Measurements from ENCODE around the gene AHCY.

The AHCY gene

DNA sequence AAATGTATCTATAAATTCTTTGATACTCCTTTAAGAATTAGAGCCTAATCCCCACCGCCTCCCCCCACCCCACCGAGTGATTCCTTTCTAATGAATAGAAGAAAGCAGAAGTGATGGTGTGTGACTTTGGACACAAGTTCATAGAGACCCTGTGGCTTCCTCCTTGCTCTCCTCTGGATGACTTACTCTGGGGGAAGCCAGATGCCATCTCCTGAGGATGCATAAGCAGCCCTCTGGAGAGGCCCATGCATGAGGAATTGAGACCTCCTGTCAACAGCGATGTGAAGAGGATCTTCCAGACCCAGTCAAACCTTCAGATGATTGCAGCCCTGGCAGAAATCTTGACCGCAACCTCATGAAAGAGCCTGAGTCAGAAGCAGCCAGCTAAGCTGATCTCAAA lies 21.1 kb downstream of the AHCY start:
- no peaks in the 10 kb centered on the region for H3K79me1 ChIP-seq (ENCODE audit: low read depth, low read length)
- H2BK5ac ChIP-seq (ENCODE audit: low read length) = no peak overlapping the region
- no peak overlapping the region for H3K9ac ChIP-seq (ENCODE audit: low read depth, low read length, poor library complexity)
- no peak overlapping the region for H2AFZ ChIP-seq (ENCODE audit: low read length)
- no peaks in the 10 kb centered on the region for H3K9me3 ChIP-seq (replicated peaks in 1 of 2; ENCODE audit: control insufficient read depth in 2 of 2, insufficient read depth in 1 of 2, low read depth in 1 of 2, low read length in 2 of 2)
- no peak overlapping the region for H2AK5ac ChIP-seq (ENCODE audit: low read depth, low read length)
- no peak overlapping the region for H3K14ac ChIP-seq (ENCODE audit: low read length)
- H3K36me3 ChIP-seq (replicated peaks in 1 of 2; ENCODE audit: control insufficient read depth in 2 of 2, insufficient read depth in 2 of 2, low read length in 2 of 2) = peaks cover 53 to 93% of the 10 kb centered on the region in 2 donors
- H3K4ac ChIP-seq (ENCODE audit: low read length) = no peak overlapping the region
- DNase-seq (ENCODE audit: low spot score) = no peak
- no peak overlapping the region for H2BK15ac ChIP-seq (ENCODE audit: low read length)
- no peak overlapping the region for H2BK12ac ChIP-seq (ENCODE audit: low read length)
- no peak overlapping the region for H3K27ac ChIP-seq (replicated peaks; ENCODE audit: low read length)
- H4K91ac ChIP-seq (ENCODE audit: low read depth, low read length, poor library complexity) = no peak overlapping the region
- WGBS, 2 donors (ENCODE audit: extremely low coverage in 2 of 2, insufficient read length in 2 of 2, insufficient replicate concordance in 1 of 2) = no CpG with 5 or more reads among the region's 4 CpGs
- no peak overlapping the region for H2BK120ac ChIP-seq (ENCODE audit: low read depth, low read length)
- H3K23ac ChIP-seq (ENCODE audit: low read depth, low read length, poor library complexity) = no peak overlapping the region
- H4K8ac ChIP-seq (ENCODE audit: low read depth, low read length) = no peak overlapping the region
- no peaks in the 10 kb centered on the region for H3K27me3 ChIP-seq (ENCODE audit: control insufficient read depth in 3 of 3, insufficient read depth in 3 of 3, low read depth in 1 of 3, low read length in 3 of 3)
- no peak overlapping the region for H3K18ac ChIP-seq (ENCODE audit: low read length)
- H3K4me3 ChIP-seq (ENCODE audit: low read length in 2 of 2) = no peak overlapping the region
- H3K4me2 ChIP-seq (ENCODE audit: insufficient read depth, low read length, poor library complexity, severe bottlenecking) = no peak overlapping the region
- H3K4me1 ChIP-seq (ENCODE audit: control insufficient read depth in 2 of 2, insufficient read depth in 1 of 2, low read depth in 1 of 2, low read length in 2 of 2) = no peaks in the 10 kb centered on the region

- DNase-seq (ENCODE audit: low spot score) = no peak
- Histone ChIP-seq H2AK5ac (ENCODE audit: low read depth, low read length) (no peak overlapping the region), H3K4me1 (ENCODE audit: control insufficient read depth in 2 of 2, insufficient read depth in 1 of 2, low read depth in 1 of 2, low read length in 2 of 2) (no peaks in the 10 kb centered on the region), H3K27ac (replicated peaks; ENCODE audit: low read length) (no peak overlapping the region), H3K18ac (ENCODE audit: low read length) (no peak overlapping the region), H2BK12ac (ENCODE audit: low read length) (no peak overlapping the region), H2BK120ac (ENCODE audit: low read depth, low read length) (no peak overlapping the region), H3K36me3 (replicated peaks in 1 of 2; ENCODE audit: control insufficient read depth in 2 of 2, insufficient read depth in 2 of 2, low read length in 2 of 2) (peaks cover 55 to 93% of the 10 kb centered on the region in 2 donors), H3K4ac (ENCODE audit: low read length) (no peak overlapping the region), H3K4me3 (ENCODE audit: low read length in 2 of 2) (no peak overlapping the region), H3K23ac (ENCODE audit: low read depth, low read length, poor library complexity) (no peak overlapping the region), H2BK15ac (ENCODE audit: low read length) (no peak overlapping the region), H3K4me2 (ENCODE audit: insufficient read depth, low read length, poor library complexity, severe bottlenecking) (no peak overlapping the region), H3K14ac (ENCODE audit: low read length) (no peak overlapping the region), H2BK5ac (ENCODE audit: low read length) (no peak overlapping the region), H3K9me3 (replicated peaks in 1 of 2; ENCODE audit: control insufficient read depth in 2 of 2, insufficient read depth in 1 of 2, low read depth in 1 of 2, low read length in 2 of 2) (no peaks in the 10 kb centered on the region), H3K79me1 (ENCODE audit: low read depth, low read length) (no peaks in the 10 kb centered on the region), H4K8ac (ENCODE audit: low read depth, low read length) (no peak overlapping the region), H3K9ac (ENCODE audit: low read depth, low read length, poor library complexity) (no peak overlapping the region), H3K27me3 (ENCODE audit: control insufficient read depth in 3 of 3, insufficient read depth in 3 of 3, low read depth in 1 of 3, low read length in 3 of 3) (no peaks in the 10 kb centered on the region), H4K91ac (ENCODE audit: low read depth, low read length, poor library complexity) (no peak overlapping the region), H2AFZ (ENCODE audit: low read length) (no peak overlapping the region)
- no CpG with 5 or more reads among the region's 3 CpGs for WGBS, 2 donors (ENCODE audit: extremely low coverage in 2 of 2, insufficient read length in 2 of 2, insufficient replicate concordance in 1 of 2)
These were observed 22.0 kb downstream of the AHCY start for GRCh38 chr20:34281177-34281576.

- H3K4me2 ChIP-seq (ENCODE audit: insufficient read depth, low read length, poor library complexity, severe bottlenecking) = no peak overlapping the region
- no peaks in the 10 kb centered on the region for H3K27me3 ChIP-seq (ENCODE audit: control insufficient read depth in 3 of 3, insufficient read depth in 3 of 3, low read depth in 1 of 3, low read length in 3 of 3)
- H3K14ac ChIP-seq (ENCODE audit: low read length) = no peak overlapping the region
- peaks cover 21 to 79% of the 10 kb centered on the region in 2 donors for H3K36me3 ChIP-seq (replicated peaks in 1 of 2; ENCODE audit: control insufficient read depth in 2 of 2, insufficient read depth in 2 of 2, low read length in 2 of 2)
- H3K9ac ChIP-seq (ENCODE audit: low read depth, low read length, poor library complexity) = no peak overlapping the region
- H3K18ac ChIP-seq (ENCODE audit: low read length) = no peak overlapping the region
- H2BK15ac ChIP-seq (ENCODE audit: low read length) = no peak overlapping the region
- H3K4me3 ChIP-seq (ENCODE audit: low read length in 2 of 2) = no peak overlapping the region
- no peaks in the 10 kb centered on the region for H3K4me1 ChIP-seq (ENCODE audit: control insufficient read depth in 2 of 2, insufficient read depth in 1 of 2, low read depth in 1 of 2, low read length in 2 of 2)
- no peaks in the 10 kb centered on the region for H3K9me3 ChIP-seq (replicated peaks in 1 of 2; ENCODE audit: control insufficient read depth in 2 of 2, insufficient read depth in 1 of 2, low read depth in 1 of 2, low read length in 2 of 2)
- H3K4ac ChIP-seq (ENCODE audit: low read length) = no peak overlapping the region
- no peak overlapping the region for H2BK120ac ChIP-seq (ENCODE audit: low read depth, low read length)
- no peak overlapping the region for H2AK5ac ChIP-seq (ENCODE audit: low read depth, low read length)
- H4K8ac ChIP-seq (ENCODE audit: low read depth, low read length) = no peak overlapping the region
- no peak overlapping the region for H2AFZ ChIP-seq (ENCODE audit: low read length)
- no CpG with 5 or more reads among the region's 7 CpGs for WGBS, 2 donors (ENCODE audit: extremely low coverage in 2 of 2, insufficient read length in 2 of 2, insufficient replicate concordance in 1 of 2)
- no peak overlapping the region for H3K23ac ChIP-seq (ENCODE audit: low read depth, low read length, poor library complexity)
- no peaks in the 10 kb centered on the region for H3K79me1 ChIP-seq (ENCODE audit: low read depth, low read length)
- no peak for DNase-seq (ENCODE audit: low spot score)
- no peak overlapping the region for H2BK12ac ChIP-seq (ENCODE audit: low read length)
- no peak overlapping the region for H2BK5ac ChIP-seq (ENCODE audit: low read length)
- H4K91ac ChIP-seq (ENCODE audit: low read depth, low read length, poor library complexity) = no peak overlapping the region
- no peak overlapping the region for H3K27ac ChIP-seq (replicated peaks; ENCODE audit: low read length)
These were observed 28.5 kb downstream of the AHCY start for GRCh38 chr20:34274694-34275093.

DNA sequence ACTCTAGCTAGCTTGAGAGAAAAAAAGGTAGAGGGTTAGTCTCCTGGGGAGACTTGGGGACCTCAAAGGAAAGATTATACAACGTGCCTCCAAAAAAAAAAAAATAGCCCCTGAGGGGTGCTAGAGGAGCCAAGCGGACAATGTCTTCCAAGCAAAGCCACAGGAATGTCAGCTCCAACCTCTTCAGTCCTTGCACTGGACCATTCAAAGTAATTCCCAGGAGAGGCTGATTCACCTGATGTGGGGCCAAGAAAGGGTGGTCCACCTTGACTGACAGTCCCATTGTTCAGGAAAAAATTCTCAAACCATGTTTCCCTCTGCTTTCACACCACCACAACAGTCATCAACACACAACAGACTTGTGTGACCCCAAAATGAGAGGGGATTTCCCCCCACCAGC lies 31.2 kb downstream of the AHCY start:
- no peaks in the 10 kb centered on the region for H3K79me1 ChIP-seq (ENCODE audit: low read depth, low read length)
- H4K8ac ChIP-seq (ENCODE audit: low read depth, low read length) = no peak overlapping the region
- no peak overlapping the region for H2BK12ac ChIP-seq (ENCODE audit: low read length)
- peaks cover 0 to 3% (median 0%) of the 10 kb centered on the region in 3 experiments for H3K27me3 ChIP-seq (ENCODE audit: control insufficient read depth in 3 of 3, insufficient read depth in 3 of 3, low read depth in 1 of 3, low read length in 3 of 3)
- peaks cover 14 to 67% of the 10 kb centered on the region in 2 donors for H3K36me3 ChIP-seq (replicated peaks in 1 of 2; ENCODE audit: control insufficient read depth in 2 of 2, insufficient read depth in 2 of 2, low read length in 2 of 2)
- H3K23ac ChIP-seq (ENCODE audit: low read depth, low read length, poor library complexity) = no peak overlapping the region
- H3K4me1 ChIP-seq (ENCODE audit: control insufficient read depth in 2 of 2, insufficient read depth in 1 of 2, low read depth in 1 of 2, low read length in 2 of 2) = no peaks in the 10 kb centered on the region
- no peak overlapping the region for H3K4me3 ChIP-seq (ENCODE audit: low read length in 2 of 2)
- no peak overlapping the region for H2BK120ac ChIP-seq (ENCODE audit: low read depth, low read length)
- no CpG with 5 or more reads among the region's 2 CpGs for WGBS, 2 donors (ENCODE audit: extremely low coverage in 2 of 2, insufficient read length in 2 of 2, insufficient replicate concordance in 1 of 2)
- no peak overlapping the region for H4K91ac ChIP-seq (ENCODE audit: low read depth, low read length, poor library complexity)
- no peak overlapping the region for H3K9ac ChIP-seq (ENCODE audit: low read depth, low read length, poor library complexity)
- no peak overlapping the region for H2BK15ac ChIP-seq (ENCODE audit: low read length)
- no peak for DNase-seq (ENCODE audit: low spot score)
- no peak overlapping the region for H2AFZ ChIP-seq (ENCODE audit: low read length)
- no peak overlapping the region for H3K4me2 ChIP-seq (ENCODE audit: insufficient read depth, low read length, poor library complexity, severe bottlenecking)
- H3K27ac ChIP-seq (replicated peaks; ENCODE audit: low read length) = no peak overlapping the region
- H2BK5ac ChIP-seq (ENCODE audit: low read length) = no peak overlapping the region
- no peak overlapping the region for H3K18ac ChIP-seq (ENCODE audit: low read length)
- no peak overlapping the region for H3K14ac ChIP-seq (ENCODE audit: low read length)
- no peak overlapping the region for H3K4ac ChIP-seq (ENCODE audit: low read length)
- H3K9me3 ChIP-seq (replicated peaks in 1 of 2; ENCODE audit: control insufficient read depth in 2 of 2, insufficient read depth in 1 of 2, low read depth in 1 of 2, low read length in 2 of 2) = no peaks in the 10 kb centered on the region
- H2AK5ac ChIP-seq (ENCODE audit: low read depth, low read length) = no peak overlapping the region
